Stimulated activated CD8-positive, alpha-beta memory T cell treated with anti-CD3 and anti-CD28 coated beads, Interleukin-15, amount 100 ng/mL, for 1 hour (primary cell): ENCODE data around the gene KATNAL1.
"Not testable (repeated sequence)": the region's sequence is repeated elsewhere in the genome, so short reads cannot be mapped to it uniquely, and the experiment has no call there.

Experiments used
- DNase-seq: peaks from one replicate; pipeline ENCODE4 v3.0.0-alpha.2; 2020; ENCODE audit warnings: low read depth

Gene KATNAL1

GRCh38 chr13:30292325-30292724 is 15.0 kb downstream of the KATNAL1 start:
- no peak for DNase-seq

- DNase-seq, result no peak
These were observed 16.4 kb downstream of the KATNAL1 start for GRCh38 chr13:30290812-30291436.

- DNase-seq, result no peak
These were observed 17.8 kb downstream of the KATNAL1 start for GRCh38 chr13:30289533-30289932.

GRCh38 chr13:30286059-30286458 is 21.3 kb downstream of the KATNAL1 start:
- DNase-seq, result not testable (repeated sequence)

- DNase-seq, result no peak
These were observed 31.2 kb downstream of the KATNAL1 start for GRCh38 chr13:30276178-30276577.

- DNase-seq, result no peak
These were observed 33.3 kb downstream of the KATNAL1 start for GRCh38 chr13:30274083-30274482.

GRCh38 chr13:30270035-30270434 is 37.3 kb downstream of the KATNAL1 start:
- not testable (repeated sequence) for DNase-seq

- no peak for DNase-seq
These were observed 38.7 kb downstream of the KATNAL1 start for GRCh38 chr13:30268673-30269072.

- DNase-seq, result no peak
These were observed 40.6 kb downstream of the KATNAL1 start for GRCh38 chr13:30266756-30267155.

GRCh38 chr13:30259149-30259733 is 48.1 kb downstream of the KATNAL1 start:
- DNase-seq, result not testable (repeated sequence)

- no peak for DNase-seq
These were observed 49.8 kb downstream of the KATNAL1 start for GRCh38 chr13:30257468-30258099.

- DNase-seq, result no peak
These were observed 50.5 kb downstream of the KATNAL1 start for GRCh38 chr13:30256713-30257467.

GRCh38 chr13:30255696-30256095 is 51.7 kb downstream of the KATNAL1 start:
- no peak for DNase-seq

GRCh38 chr13:30253830-30254229 is 53.5 kb downstream of the KATNAL1 start:
- DNase-seq, result no peak

GRCh38 chr13:30247406-30247805 is 59.9 kb downstream of the KATNAL1 start:
- DNase-seq, result no peak

GRCh38 chr13:30241532-30241931 is 65.8 kb downstream of the KATNAL1 start:
- DNase-seq, result no peak

GRCh38 chr13:30240608-30241007 is 66.7 kb downstream of the KATNAL1 start:
- no peak for DNase-seq

- no peak for DNase-seq
These were observed 72.1 kb downstream of the KATNAL1 start for GRCh38 chr13:30235216-30235615.

GRCh38 chr13:30234619-30235162 is 72.7 kb downstream of the KATNAL1 start:
- no peak for DNase-seq

GRCh38 chr13:30224732-30225131 is 82.6 kb downstream of the KATNAL1 start:
- DNase-seq, result no peak

- no peak for DNase-seq
These were observed 85.1 kb downstream of the KATNAL1 start for GRCh38 chr13:30222254-30222653.

GRCh38 chr13:30216111-30216510 is 91.2 kb downstream of the KATNAL1 start:
- no peak for DNase-seq

- DNase-seq, result no peak
These were observed 95.1 kb downstream of the KATNAL1 start for GRCh38 chr13:30212256-30212655.
